Stimulated activated memory B cell treated with anti-CD40 and anti-IgM and Interleukin-4, amounts not matched to agents 10 μg/mL and 1 μg/mL and 100 μg/mL, for 72 hours (primary cell): ENCODE measurements around the gene ENO3.

Source experiments
- ATAC-seq: fragments of 150-1000 bp; cut with Tn5 transposase; 2 replicates; pipeline ENCODE4 v1.10.0; 2021
- H3K27ac Mint-ChIP-seq: one replicate; pipeline ENCODE4 v1.8.0; 2022; ENCODE audit warnings: mild to moderate bottlenecking, mixed read lengths
- H3K27me3 Mint-ChIP-seq: one replicate; pipeline ENCODE4 v1.8.0; 2022; ENCODE audit warnings: mixed read lengths
- H3K36me3 Mint-ChIP-seq: one replicate; pipeline ENCODE4 v1.8.0; 2022; ENCODE audit warnings: mixed read lengths
- H3K4me1 Mint-ChIP-seq: one replicate; pipeline ENCODE4 v1.8.0; 2022; ENCODE audit warnings: mixed read lengths
- H3K4me3 Mint-ChIP-seq: one replicate; pipeline ENCODE4 v1.8.0; 2022; ENCODE audit warnings: mild to moderate bottlenecking, moderate library complexity, mixed read lengths
- H3K9me3 Mint-ChIP-seq: one replicate; pipeline ENCODE4 v1.8.0; 2022; ENCODE audit warnings: mixed read lengths

ENO3 gene

DNA sequence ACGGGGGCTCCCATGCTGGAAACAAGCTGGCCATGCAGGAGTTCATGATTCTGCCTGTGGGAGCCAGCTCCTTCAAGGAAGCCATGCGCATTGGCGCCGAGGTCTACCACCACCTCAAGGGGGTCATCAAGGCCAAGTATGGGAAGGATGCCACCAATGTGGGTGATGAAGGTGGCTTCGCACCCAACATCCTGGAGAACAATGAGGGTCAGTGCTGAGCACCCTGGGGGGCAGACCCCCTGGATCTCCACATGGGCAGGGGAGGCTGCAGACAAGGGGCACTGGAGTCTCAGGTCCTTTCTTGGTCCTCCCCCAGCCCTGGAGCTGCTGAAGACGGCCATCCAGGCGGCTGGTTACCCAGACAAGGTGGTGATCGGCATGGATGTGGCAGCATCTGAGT is 4.2 kb downstream of the ENO3 start:
- Mint-ChIP-seq H3K9me3 (no peaks in the 10 kb centered on the region), H3K27ac (no peak overlapping the region), H3K4me3 (no peak overlapping the region), H3K4me1 (peaks cover 32% of the 10 kb centered on the region), H3K36me3 (peaks cover 35% of the 10 kb centered on the region), H3K27me3 (no peaks in the 10 kb centered on the region)
- no peak for ATAC-seq

GRCh38 chr17:4956493-4957061 is 5.7 kb downstream of the ENO3 start:
- no peak for ATAC-seq
- H3K27me3 Mint-ChIP-seq: no peaks in the 10 kb centered on the region
- H3K36me3 Mint-ChIP-seq: peaks cover 44% of the 10 kb centered on the region
- no peaks in the 10 kb centered on the region for H3K9me3 Mint-ChIP-seq
- H3K4me3 Mint-ChIP-seq: no peak overlapping the region
- H3K27ac Mint-ChIP-seq: peak overlapping the region; percentile 54
- peaks cover 18% of the 10 kb centered on the region for H3K4me1 Mint-ChIP-seq

GRCh38 chr17:4958102-4958501 is 7.2 kb downstream of the ENO3 start:
- no peak overlapping the region for H3K27ac Mint-ChIP-seq
- H3K36me3 Mint-ChIP-seq: peaks cover 44% of the 10 kb centered on the region
- H3K4me3 Mint-ChIP-seq: no peak overlapping the region
- ATAC-seq: no peak
- H3K27me3 Mint-ChIP-seq: no peaks in the 10 kb centered on the region
- no peaks in the 10 kb centered on the region for H3K9me3 Mint-ChIP-seq
- H3K4me1 Mint-ChIP-seq: peaks cover 12% of the 10 kb centered on the region

DNA sequence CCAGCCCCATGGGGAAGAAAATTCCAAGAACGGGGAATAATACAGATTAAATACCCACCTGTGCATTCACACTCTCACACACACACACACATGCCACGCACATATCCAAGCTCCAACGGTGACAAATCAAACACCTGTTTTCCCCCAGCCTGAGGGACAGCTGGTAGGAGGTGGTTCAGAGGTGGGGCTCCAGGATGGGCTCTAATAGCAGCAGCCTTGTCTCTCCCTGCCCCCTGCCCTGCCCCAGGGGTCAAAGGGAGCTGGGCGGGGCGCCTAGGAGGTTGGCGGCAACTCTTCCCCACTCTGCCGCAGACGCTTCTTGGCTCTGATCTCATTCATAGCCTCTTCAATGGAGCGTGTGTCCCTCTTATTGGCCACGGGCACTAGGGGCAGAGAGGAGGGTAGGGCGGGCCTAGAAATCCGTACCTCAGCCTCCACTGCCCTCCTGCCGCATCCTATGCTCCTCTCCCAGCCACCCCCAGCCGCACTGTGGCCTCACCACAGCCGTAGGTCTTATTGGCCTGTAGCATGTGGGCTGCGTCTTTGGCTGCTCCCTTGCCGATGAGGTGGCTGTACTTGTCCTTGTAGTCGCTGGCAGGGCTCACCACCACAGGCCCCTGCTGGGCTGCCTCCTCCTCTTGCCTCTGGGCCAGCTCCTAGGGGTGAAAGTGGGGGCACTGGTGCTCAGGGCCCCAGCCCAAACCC is 8.5 kb downstream of the ENO3 start:
- H3K27me3 Mint-ChIP-seq: no peaks in the 10 kb centered on the region
- H3K4me1 Mint-ChIP-seq: peaks cover 12% of the 10 kb centered on the region
- peaks cover 44% of the 10 kb centered on the region for H3K36me3 Mint-ChIP-seq
- peak overlapping the region; percentile 39 for H3K27ac Mint-ChIP-seq
- H3K9me3 Mint-ChIP-seq: no peaks in the 10 kb centered on the region
- no peak for ATAC-seq
- H3K4me3 Mint-ChIP-seq: no peak overlapping the region

GRCh38 chr17:4960279-4960922 is 9.5 kb downstream of the ENO3 start:
- Mint-ChIP-seq H3K4me1 (peaks cover 17% of the 10 kb centered on the region), H3K27ac (no peak overlapping the region), H3K36me3 (peaks cover 48% of the 10 kb centered on the region), H3K4me3 (no peak overlapping the region), H3K27me3 (no peaks in the 10 kb centered on the region), H3K9me3 (no peaks in the 10 kb centered on the region)
- no peak for ATAC-seq

- H3K27ac Mint-ChIP-seq: no peak overlapping the region
- no peak overlapping the region for H3K4me3 Mint-ChIP-seq
- no peak for ATAC-seq
- H3K27me3 Mint-ChIP-seq: no peaks in the 10 kb centered on the region
- peaks cover 21% of the 10 kb centered on the region for H3K36me3 Mint-ChIP-seq
- H3K4me1 Mint-ChIP-seq: peaks cover 15% of the 10 kb centered on the region
- H3K9me3 Mint-ChIP-seq: no peaks in the 10 kb centered on the region
Observed at GRCh38 chr17:4965311-4965986, 14.5 kb downstream of the ENO3 start.

DNA sequence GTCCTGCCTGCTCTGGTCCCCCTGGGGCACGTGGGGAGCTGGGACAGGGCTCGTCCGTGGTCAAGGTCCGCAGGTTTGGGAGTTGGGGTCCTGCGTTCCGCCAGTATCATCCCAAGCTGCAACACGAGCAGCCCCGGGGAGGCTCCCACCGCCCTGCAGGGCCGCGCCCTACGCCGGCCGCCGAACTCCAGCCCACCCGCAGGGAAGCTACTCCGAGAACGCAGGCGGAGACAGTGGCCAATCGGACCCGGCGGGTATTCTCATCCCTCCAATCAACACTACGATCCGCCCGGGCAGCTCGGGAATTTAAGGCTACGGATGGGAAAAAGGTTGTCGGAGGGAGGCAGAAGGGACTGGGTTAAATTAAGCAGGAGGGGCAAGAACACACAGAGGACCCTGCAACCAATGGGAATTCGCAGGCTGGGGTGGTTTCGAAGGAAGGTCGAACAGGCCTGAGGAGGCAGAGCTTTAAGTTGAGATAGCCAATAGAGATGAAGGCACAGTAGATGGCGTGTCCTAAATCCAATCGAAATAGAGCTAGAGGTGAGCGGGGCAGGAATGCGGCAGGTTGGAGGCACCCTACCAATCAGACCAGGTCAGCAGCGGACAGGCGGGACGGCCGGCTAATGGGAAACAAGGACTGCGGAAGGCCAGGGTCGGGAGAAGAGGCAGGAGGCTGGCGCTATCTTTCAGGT is 16.1 kb downstream of the ENO3 start:
- ATAC-seq: peak; percentile 94
- H3K9me3 Mint-ChIP-seq: no peaks in the 10 kb centered on the region
- no peak overlapping the region for H3K27ac Mint-ChIP-seq
- no peaks in the 10 kb centered on the region for H3K27me3 Mint-ChIP-seq
- peaks cover 15% of the 10 kb centered on the region for H3K4me1 Mint-ChIP-seq
- peaks cover 25% of the 10 kb centered on the region for H3K36me3 Mint-ChIP-seq
- H3K4me3 Mint-ChIP-seq: no peak overlapping the region

DNA sequence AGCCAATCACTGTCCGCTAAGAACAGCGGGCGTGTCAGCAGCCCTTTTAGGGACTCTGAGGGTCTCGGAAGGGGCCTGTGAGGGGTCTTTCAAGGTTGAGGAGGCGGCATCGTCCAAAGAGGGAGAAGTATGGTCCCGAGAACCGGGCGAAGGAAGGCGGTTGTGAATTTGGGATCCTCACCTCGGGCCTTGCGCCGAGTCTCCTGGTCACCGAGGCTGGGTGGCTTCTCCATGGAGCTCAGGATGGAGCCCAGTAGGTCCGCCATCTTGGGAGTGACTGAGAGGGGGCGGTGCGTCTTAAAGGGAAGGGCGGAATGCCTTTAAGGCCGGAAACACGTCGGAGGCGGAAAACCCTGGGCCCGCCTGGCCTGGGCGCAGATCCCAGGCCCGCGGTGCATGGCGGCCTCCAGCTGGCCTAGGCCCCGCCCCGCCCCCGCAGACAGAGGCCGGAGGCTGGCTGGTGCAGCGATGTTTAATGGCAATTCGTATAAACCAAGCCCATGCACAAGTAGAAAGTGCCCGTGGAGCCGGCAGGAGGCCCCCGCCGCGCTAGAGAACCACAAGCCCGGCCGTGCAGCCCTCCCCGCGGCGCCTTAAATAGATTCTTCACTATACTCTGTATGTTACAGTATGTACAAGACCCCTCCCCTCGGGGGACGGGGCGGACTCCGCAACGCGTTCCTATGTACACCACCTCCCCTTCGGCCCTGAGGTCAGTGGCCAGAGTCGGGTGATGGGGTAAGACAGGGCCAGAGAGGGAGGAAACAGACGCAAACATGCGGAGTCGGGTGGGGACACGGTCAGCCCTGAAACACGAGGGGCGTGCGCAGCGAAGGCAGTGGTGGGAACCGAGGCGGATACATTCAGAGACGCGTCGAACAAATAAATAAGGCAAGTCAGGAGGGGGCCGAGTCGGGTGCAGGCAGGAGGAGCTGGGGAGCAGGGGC is 16.9 kb downstream of the ENO3 start, which contains the start of gene SPAG7:
TSS of gene SPAG7 (minus strand) at position 279 of the 947 bp plus-strand sequence. CDS start at position 266, 13 bp downstream.
- Mint-ChIP-seq H3K9me3 (no peaks in the 10 kb centered on the region), H3K4me3 (no peak within 1 kb of the TSS), H3K27me3 (no peaks in the 10 kb centered on the region), H3K27ac (no peak within 1 kb of the TSS), H3K36me3 (peaks cover 30% of the 10 kb centered on the region), H3K4me1 (peaks cover 15% of the 10 kb centered on the region)
- peak; percentile 83 for ATAC-seq

DNA sequence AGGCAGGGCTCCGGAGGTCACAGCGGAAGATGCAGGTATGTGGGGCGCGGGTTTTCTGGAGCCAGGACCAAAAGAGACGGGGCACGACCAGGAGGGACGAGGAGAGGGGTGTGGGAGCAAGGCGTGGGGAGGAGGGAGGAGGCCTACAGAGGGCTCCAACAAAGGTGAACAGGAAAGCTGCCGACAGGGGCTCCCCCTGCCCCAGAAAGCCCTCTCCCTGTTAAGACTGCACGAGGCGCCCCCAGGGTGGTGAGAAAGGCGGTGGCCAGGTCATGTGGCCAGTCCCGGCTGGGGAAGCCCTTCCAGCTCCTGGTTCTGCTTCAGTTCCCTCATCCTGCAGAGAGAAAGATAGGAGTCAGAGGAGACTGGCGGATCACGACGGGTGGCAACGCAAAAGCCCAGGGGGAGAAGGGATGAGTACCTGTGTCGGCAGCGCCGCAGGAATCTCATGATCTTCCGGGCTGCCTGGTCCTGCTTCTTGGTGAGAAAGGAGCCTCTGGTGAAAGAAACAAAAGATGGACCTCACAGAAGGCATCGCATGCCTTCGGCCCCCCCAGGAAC is 17.6 kb downstream of the ENO3 start:
- peaks cover 15% of the 10 kb centered on the region for H3K4me1 Mint-ChIP-seq
- ATAC-seq: no peak
- no peak overlapping the region for H3K27ac Mint-ChIP-seq
- no peaks in the 10 kb centered on the region for H3K9me3 Mint-ChIP-seq
- H3K27me3 Mint-ChIP-seq: no peaks in the 10 kb centered on the region
- H3K4me3 Mint-ChIP-seq: no peak overlapping the region
- peaks cover 38% of the 10 kb centered on the region for H3K36me3 Mint-ChIP-seq

- no peak for ATAC-seq
- Mint-ChIP-seq H3K36me3 (peaks cover 43% of the 10 kb centered on the region), H3K27ac (no peak overlapping the region), H3K4me3 (no peak overlapping the region), H3K4me1 (peaks cover 15% of the 10 kb centered on the region), H3K9me3 (no peaks in the 10 kb centered on the region), H3K27me3 (no peaks in the 10 kb centered on the region)
Observed at GRCh38 chr17:4969047-4969550, 18.2 kb downstream of the ENO3 start.

DNA sequence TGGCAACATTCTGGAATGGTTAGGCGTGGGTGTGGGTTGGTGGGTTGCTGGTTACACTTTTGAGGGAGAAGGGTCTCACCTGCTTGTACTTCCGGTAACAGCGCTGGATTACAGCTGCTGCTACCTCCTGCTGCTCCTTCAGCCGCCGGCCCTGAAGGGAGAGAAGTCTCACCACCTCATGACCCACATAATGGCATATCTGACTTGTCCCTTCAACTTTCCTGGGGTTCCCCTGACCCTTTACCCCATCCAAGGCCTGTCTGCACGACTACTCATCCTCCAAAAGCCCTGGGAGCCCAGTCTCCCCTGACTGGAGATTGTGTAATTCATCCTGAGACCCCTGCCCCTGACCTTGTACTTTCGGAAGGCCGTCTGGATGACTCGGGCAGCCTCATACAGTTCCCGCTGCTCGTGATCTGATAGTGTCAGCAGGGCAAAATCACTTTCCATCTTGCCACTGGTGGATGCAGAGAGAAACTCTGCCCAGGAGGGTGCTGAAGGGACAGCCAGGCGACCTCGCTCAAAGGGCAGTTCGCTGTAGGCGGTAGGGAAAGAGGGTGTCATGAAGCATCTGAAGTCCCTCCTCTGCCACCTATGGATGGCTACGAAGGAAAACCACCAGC is 18.7 kb downstream of the ENO3 start:
- Mint-ChIP-seq H3K4me3 (no peak overlapping the region), H3K36me3 (peaks cover 49% of the 10 kb centered on the region), H3K27ac (no peak overlapping the region), H3K4me1 (peaks cover 15% of the 10 kb centered on the region), H3K9me3 (no peaks in the 10 kb centered on the region), H3K27me3 (no peaks in the 10 kb centered on the region)
- no peak for ATAC-seq

- no peak for ATAC-seq
- H3K27me3 Mint-ChIP-seq: no peaks in the 10 kb centered on the region
- peaks cover 12% of the 10 kb centered on the region for H3K4me1 Mint-ChIP-seq
- no peaks in the 10 kb centered on the region for H3K9me3 Mint-ChIP-seq
- H3K36me3 Mint-ChIP-seq: peaks cover 52% of the 10 kb centered on the region
- H3K27ac Mint-ChIP-seq: no peak overlapping the region
- H3K4me3 Mint-ChIP-seq: no peak overlapping the region
Observed at GRCh38 chr17:4970273-4970672, 19.4 kb downstream of the ENO3 start.

DNA sequence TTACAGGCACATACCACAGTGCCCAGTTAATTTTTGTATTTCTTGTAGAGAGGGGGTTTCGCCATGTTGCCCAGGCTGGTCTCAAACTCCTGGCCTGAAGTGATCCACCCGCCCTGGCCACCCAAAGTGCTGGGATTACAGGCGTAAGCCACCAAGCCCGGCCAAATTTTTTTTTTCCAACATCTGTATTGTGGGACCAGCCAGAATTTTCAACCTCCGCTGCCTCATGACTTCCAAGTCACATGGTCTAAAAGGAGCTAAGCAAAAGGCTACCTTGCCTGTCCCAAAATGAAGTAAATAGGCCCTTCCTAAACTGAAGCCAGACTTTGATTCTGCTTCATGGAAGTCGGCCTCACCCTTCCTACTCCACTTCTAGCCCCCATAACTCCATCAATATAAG is 20.9 kb downstream of the ENO3 start:
- no peak overlapping the region for H3K27ac Mint-ChIP-seq
- no peaks in the 10 kb centered on the region for H3K4me1 Mint-ChIP-seq
- no peaks in the 10 kb centered on the region for H3K9me3 Mint-ChIP-seq
- ATAC-seq: no peak
- no peak overlapping the region for H3K4me3 Mint-ChIP-seq
- H3K36me3 Mint-ChIP-seq: peaks cover 49% of the 10 kb centered on the region
- no peaks in the 10 kb centered on the region for H3K27me3 Mint-ChIP-seq
